Measurements from ENCODE around the gene PA2G4.

DNA sequence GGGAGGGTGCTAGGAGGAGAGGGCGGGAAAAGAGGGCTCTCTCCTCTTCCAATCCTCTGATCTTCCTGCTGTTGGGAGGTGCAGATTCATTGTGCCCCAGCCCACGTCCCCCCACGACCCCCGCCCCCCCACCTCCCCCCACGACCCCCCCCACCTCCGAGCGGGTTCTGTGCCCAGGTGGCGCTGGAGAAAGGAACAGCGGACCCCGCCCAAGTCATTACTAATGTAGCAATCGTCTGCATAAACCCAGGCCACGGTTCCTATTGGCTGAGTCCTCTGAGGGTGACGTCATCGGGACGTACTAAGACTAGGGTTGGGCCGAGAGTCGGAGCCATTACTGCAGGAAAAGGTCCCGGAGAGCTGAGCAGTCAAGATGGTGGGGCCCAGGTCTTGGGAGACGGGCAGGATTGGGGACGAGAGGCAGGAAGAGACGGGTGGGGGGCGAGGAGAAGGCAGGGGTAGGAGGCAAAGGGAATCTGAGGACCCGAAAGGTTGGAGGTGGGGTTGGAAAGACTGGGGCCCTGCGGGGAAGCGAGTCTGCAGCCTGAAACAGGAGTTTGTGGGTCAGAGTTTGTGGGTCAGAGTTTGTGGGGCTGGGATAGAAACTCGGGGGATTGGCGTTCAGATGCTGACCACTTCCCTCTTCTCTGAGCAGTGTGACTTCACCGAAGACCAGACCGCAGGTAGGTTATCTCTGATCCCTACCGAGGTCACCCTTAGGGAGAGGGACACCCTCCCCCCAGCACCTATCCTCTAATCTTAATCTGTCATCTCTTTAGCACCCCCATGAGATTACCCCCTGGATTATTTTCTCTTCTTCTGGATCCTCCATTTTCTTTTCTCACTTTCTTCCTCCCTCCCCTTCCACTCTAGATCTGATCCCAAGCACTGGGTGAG is 53.9 kb downstream of the PA2G4 start, which contains the start of gene MYL6:
- TF ChIP-seq, protein P1, sequence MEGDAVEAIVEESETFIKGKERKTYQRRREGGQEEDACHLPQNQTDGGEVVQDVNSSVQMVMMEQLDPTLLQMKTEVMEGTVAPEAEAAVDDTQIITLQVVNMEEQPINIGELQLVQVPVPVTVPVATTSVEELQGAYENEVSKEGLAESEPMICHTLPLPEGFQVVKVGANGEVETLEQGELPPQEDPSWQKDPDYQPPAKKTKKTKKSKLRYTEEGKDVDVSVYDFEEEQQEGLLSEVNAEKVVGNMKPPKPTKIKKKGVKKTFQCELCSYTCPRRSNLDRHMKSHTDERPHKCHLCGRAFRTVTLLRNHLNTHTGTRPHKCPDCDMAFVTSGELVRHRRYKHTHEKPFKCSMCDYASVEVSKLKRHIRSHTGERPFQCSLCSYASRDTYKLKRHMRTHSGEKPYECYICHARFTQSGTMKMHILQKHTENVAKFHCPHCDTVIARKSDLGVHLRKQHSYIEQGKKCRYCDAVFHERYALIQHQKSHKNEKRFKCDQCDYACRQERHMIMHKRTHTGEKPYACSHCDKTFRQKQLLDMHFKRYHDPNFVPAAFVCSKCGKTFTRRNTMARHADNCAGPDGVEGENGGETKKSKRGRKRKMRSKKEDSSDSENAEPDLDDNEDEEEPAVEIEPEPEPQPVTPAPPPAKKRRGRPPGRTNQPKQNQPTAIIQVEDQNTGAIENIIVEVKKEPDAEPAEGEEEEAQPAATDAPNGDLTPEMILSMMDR (IDR thresholded peaks at IDR 0.05): no peak
- TF ChIP-seq POLR2A (IDR thresholded peaks at IDR 0.05) (peak; percentile 99 to 100), EP300 (IDR thresholded peaks at IDR 0.05) (peak; percentile 26 to 100)

All from tibial nerve (tissue), 4 donors.